Esophagus (tissue), 2 donors: ENCODE data around the gene FGFRL1. TPM values are rescaled to one million over a fixed set of nuclear protein-coding genes. Genes with fewer than 3 reads are reported as not detected.
A peak's percentile ranks its signal among the peaks of the same experiment; 100 is the strongest.

Source experiments
- H3K27ac ChIP-seq, 2 donors: one replicate each; pipeline ENCODE4 v1.5.1; 2013; ENCODE audit warnings: low read depth in 2 of 2, mild to moderate bottlenecking in 2 of 2, inconsistent platforms in 1 of 2, low read length in 1 of 2, moderate library complexity in 1 of 2
- H3K27me3 ChIP-seq, 2 donors: one replicate each; pipeline ENCODE4 v1.6.1; 2013; ENCODE audit warnings: low read length in 2 of 2, control low read depth in 1 of 2, mild to moderate bottlenecking in 1 of 2; ENCODE audit not compliant: insufficient read depth in 2 of 2, control insufficient read depth in 1 of 2
- H3K36me3 ChIP-seq, 2 donors: one replicate each; pipeline ENCODE4 v1.6.1; 2013; ENCODE audit warnings: low read length in 1 of 2; ENCODE audit not compliant: control insufficient read depth in 2 of 2, insufficient read depth in 2 of 2
- H3K4me1 ChIP-seq, 2 donors: one replicate each; pipeline ENCODE4 v1.6.1; 2013; ENCODE audit warnings: low read length in 1 of 2; ENCODE audit not compliant: control insufficient read depth in 2 of 2, insufficient read depth in 2 of 2
- H3K4me3 ChIP-seq, 2 donors: one replicate each; pipeline ENCODE4 v1.5.1; 2013; ENCODE audit warnings: low read length in 2 of 2, mild to moderate bottlenecking in 2 of 2, low read depth in 1 of 2, moderate library complexity in 1 of 2
- H3K9me3 ChIP-seq, 2 donors: one replicate each; pipeline ENCODE4 v1.6.1; 2013; ENCODE audit warnings: mild to moderate bottlenecking in 2 of 2, low read depth in 1 of 2, low read length in 1 of 2, moderate library complexity in 1 of 2; ENCODE audit not compliant: control insufficient read depth in 2 of 2, insufficient read depth in 1 of 2
- WGBS, 2 donors: extraction: QIAGEN DNeasy Blood & Tissue Kit; methylation state at CpG; one replicate each; pipeline ENCODE4 v1.1.7; 2013; 5-methylcytosine and 5-hydroxymethylcytosine counted together
- polyA plus RNA-seq, 2 donors: library from polyadenylated mRNA; stranded (reverse); fragments of 200-250 nt; gene quantifications; one replicate each; pipeline ENCODE4 v1.2.3, GENCODE V29; 2013
- donor health status: healthy with polysubstance abuse.
- donor health status: Bipolar disorder and iron deficiency.

The FGFRL1 gene
- polyA plus RNA-seq, 2 donors, result 2.3 to 3.4 TPM

GRCh38 chr4:1061760-1062159, 50.3 kb downstream of the FGFRL1 start:
- H3K27ac ChIP-seq, result no peak overlapping the region
- H3K9me3 ChIP-seq, result no peaks in the 10 kb centered on the region
- 91 to 96% methylated on average over 6 of the region's 6 CpGs for WGBS, 2 donors
- H3K4me3 ChIP-seq, result no peak overlapping the region
- no peaks in the 10 kb centered on the region for H3K36me3 ChIP-seq
- H3K4me1 ChIP-seq, result peaks cover 0 to 2% of the 10 kb centered on the region in 2 donors
- H3K27me3 ChIP-seq, result no peaks in the 10 kb centered on the region

GRCh38 chr4:1062419-1062818, 51.0 kb downstream of the FGFRL1 start:
- WGBS, 2 donors, result 53 to 55% methylated on average over 7 of the region's 7 CpGs
- Histone ChIP-seq H3K27me3 (no peaks in the 10 kb centered on the region), H3K27ac (no peak overlapping the region)

DNA sequence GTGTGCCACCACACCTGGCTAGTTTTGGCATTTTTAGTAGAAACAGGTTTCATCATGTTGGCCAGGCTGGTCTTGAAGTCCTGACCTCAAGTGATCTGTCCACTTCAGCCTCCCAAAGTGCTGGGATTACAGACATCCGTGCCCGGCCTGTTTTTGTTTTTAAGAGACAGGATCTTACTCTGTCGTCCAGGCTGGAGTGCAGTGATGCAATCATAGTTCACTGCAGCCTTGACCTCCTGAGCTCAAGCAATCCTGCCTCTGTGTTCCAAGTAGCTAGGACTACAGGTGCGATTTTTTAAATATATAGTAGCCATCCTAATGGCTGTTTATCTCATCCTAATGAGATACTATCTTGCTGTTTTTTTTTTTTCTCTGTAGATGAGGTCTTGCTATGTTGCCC, 54.3 kb downstream of the FGFRL1 start:
- no peaks in the 10 kb centered on the region for H3K36me3 ChIP-seq
- H3K4me1 ChIP-seq, result no peaks in the 10 kb centered on the region
- no peak overlapping the region for H3K4me3 ChIP-seq
- no peak overlapping the region for H3K27ac ChIP-seq
- no peaks in the 10 kb centered on the region for H3K9me3 ChIP-seq
- WGBS, 2 donors, result 24 to 29% methylated on average over 4 of the region's 4 CpGs
- H3K27me3 ChIP-seq, result peaks cover 0 to 2% of the 10 kb centered on the region in 2 donors

More at GRCh38 chr4:1062419-1062818, 51.0 kb downstream of the FGFRL1 start:
- Histone ChIP-seq H3K36me3 (no peaks in the 10 kb centered on the region), H3K9me3 (no peaks in the 10 kb centered on the region), H3K4me1 (peaks cover 0 to 2% of the 10 kb centered on the region in 2 donors), H3K4me3 (no peak overlapping the region)

- peaks cover 0 to 3% of the 10 kb centered on the region in 2 donors for H3K4me1 ChIP-seq
- WGBS, 2 donors, result 83 to 88% methylated on average over 7 of the region's 7 CpGs
- no peak overlapping the region for H3K4me3 ChIP-seq
- H3K27me3 ChIP-seq, result peaks cover 0 to 2% of the 10 kb centered on the region in 2 donors
- no peaks in the 10 kb centered on the region for H3K36me3 ChIP-seq
- no peak overlapping the region for H3K27ac ChIP-seq
- peaks cover 0 to 3% of the 10 kb centered on the region in 2 donors for H3K9me3 ChIP-seq
Observed at GRCh38 chr4:1069394-1069793, 58.0 kb downstream of the FGFRL1 start.

- no peak overlapping the region for H3K27ac ChIP-seq
- 31 to 33% methylated on average over 11 of the region's 11 CpGs for WGBS, 2 donors
- H3K4me1 ChIP-seq, result peaks cover 0 to 13% of the 10 kb centered on the region in 2 donors
- no peaks in the 10 kb centered on the region for H3K36me3 ChIP-seq
- H3K4me3 ChIP-seq, result no peak overlapping the region
- peaks cover 0 to 2% of the 10 kb centered on the region in 2 donors for H3K27me3 ChIP-seq
- peaks cover 0 to 3% of the 10 kb centered on the region in 2 donors for H3K9me3 ChIP-seq
Observed at GRCh38 chr4:1072830-1073446, 61.5 kb downstream of the FGFRL1 start.

DNA sequence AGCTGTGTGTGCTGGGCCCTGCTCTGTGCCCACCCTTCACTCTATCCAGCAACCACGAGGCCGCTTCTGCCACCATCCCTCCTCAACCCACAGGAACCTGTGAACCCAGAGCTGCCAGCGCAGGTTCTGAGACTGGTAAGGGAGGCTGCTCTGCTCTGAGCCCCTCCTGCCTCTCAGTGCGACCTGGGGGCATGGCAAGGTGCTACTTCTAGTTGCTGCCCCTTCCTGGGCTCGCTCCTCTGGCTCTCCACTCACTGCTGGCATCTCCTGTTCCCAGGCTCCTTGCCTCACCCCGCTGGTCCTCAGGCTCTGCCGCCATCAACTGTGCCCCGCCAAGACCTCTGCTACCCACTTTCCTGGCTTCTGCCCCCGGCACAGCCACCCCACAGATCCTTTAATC, 62.7 kb downstream of the FGFRL1 start:
- H3K27me3 ChIP-seq, result peaks cover 0 to 2% of the 10 kb centered on the region in 2 donors
- H3K36me3 ChIP-seq, result no peaks in the 10 kb centered on the region
- peaks cover 0 to 13% of the 10 kb centered on the region in 2 donors for H3K4me1 ChIP-seq
- 76 to 80% methylated on average over 9 of the region's 9 CpGs for WGBS, 2 donors
- peaks cover 0 to 3% of the 10 kb centered on the region in 2 donors for H3K9me3 ChIP-seq
- H3K27ac ChIP-seq, result no peak overlapping the region
- H3K4me3 ChIP-seq, result no peak overlapping the region

DNA sequence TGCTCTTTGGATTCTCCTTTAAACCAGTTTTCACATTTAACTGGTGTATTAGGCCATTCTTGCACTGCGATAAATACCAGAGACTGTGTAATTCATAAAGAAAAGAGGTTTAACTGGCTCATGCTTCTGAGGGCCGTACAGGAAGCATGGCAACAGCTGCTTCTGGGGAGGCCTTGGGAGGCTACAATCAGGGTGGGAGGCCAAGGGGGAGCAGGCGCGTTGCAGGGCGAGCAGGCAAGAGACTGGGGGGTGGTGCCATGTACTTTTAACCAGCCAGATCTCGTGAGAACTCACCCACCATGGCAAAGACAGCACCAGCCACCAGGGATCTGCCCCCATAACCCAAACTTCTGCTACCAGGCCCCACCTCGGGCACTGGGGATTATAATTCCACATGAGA, 63.8 kb downstream of the FGFRL1 start:
- WGBS, 2 donors, result 59 to 72% methylated on average over 7 of the region's 7 CpGs
- Histone ChIP-seq H3K4me3 (no peak overlapping the region), H3K36me3 (no peaks in the 10 kb centered on the region), H3K27me3 (peaks cover 0 to 2% of the 10 kb centered on the region in 2 donors), H3K4me1 (peaks cover 0 to 13% of the 10 kb centered on the region in 2 donors), H3K27ac (no peak overlapping the region), H3K9me3 (peaks cover 0 to 3% of the 10 kb centered on the region in 2 donors)

DNA sequence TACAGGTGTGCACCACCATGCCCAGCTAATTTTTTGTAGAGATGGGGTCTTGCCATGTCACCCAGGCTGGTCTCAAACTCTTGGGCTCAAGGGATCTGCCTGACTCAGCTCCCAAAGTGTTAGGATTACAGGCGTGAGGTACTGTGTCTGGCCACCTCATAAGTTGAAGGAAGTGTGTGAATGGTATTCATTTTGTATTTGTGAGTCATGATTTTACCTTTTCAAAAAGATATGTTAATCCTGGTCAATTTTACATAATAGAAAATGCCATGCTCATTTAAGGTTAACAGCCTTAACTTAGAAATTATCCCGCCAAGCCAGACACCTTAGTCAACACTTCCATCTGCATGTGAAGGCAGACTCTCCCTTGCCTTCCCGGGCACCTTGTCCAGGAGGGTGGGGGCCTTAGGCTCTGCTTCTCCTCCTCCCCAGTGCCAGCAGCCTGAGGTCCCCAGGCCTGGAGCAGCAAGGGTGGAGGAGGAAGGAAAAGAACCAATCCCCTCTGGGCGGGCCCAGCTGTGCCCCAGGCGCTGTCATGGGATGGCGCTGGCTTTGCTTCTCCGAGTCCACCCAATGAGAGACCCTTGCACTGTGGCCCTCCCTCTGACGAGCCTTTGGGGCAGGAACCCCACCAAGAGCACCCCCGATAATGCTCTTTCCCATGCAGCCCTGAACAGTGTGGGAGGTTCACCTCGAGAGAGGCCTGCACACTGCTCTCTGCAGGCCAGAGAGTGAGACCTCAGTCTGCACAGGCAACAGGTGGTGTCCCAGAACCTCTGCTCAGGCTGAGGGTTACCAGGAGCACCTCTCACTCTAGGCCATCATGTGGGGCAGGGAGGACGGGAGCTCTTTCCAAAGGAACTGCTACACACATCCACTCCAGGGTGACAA, 64.6 kb downstream of the FGFRL1 start:
- Histone ChIP-seq H3K4me3 (no peak overlapping the region), H3K36me3 (no peaks in the 10 kb centered on the region), H3K27ac (peak overlapping the region in 1 of 2 donors; percentile 22), H3K9me3 (peaks cover 0 to 3% of the 10 kb centered on the region in 2 donors), H3K4me1 (peaks cover 0 to 13% of the 10 kb centered on the region in 2 donors), H3K27me3 (no peaks in the 10 kb centered on the region)
- WGBS, 2 donors, result 68 to 76% methylated on average over 11 of the region's 11 CpGs
